B cell (primary cell): ENCODE results near the gene BNC2. TPM values are rescaled to one million over a fixed set of nuclear protein-coding genes. Genes with fewer than 3 reads are reported as not detected.

ENCODE experiments used
- ATAC-seq: fragments of 200-7000 bp; cut with Tn5 transposase; one replicate; pipeline ENCODE4 v1.10.0; 2021; ENCODE audit warnings: low read depth, mild to moderate bottlenecking, moderate number of reproducible peaks, moderate library complexity
- CTCF ChIA-PET: fragments of 350-600 bp; sonication (Branson Sonifier 250); formaldehyde crosslinking; loops from one replicate; lab custom pipeline; 2021; ENCODE audit warnings: antibody characterized with exemption, inconsistent platforms; lab: Charles Lee
- POLR2A ChIA-PET: fragments of 350-600 bp; sonication (Branson Sonifier 250); formaldehyde crosslinking; loops from one replicate; lab custom pipeline; 2021; ENCODE audit warnings: antibody characterized with exemption; lab: Charles Lee
- DNase-seq: peaks from one replicate; pipeline ENCODE4 v3.0.0; 2013
- H2AFZ ChIP-seq: 2 replicates; pipeline ENCODE4 v1.6.1; 2012; ENCODE audit warnings: mild to moderate bottlenecking, low read depth, low read length; ENCODE audit not compliant: insufficient read depth, poor library complexity, severe bottlenecking
- H3K27ac ChIP-seq, 2 donors: 1 replicate in 1 of 2; 2 replicates in 1 of 2; pipeline ENCODE4 v1.5.1; 2012 to 2013; ENCODE audit warnings: low read length in 2 of 2, mild to moderate bottlenecking in 2 of 2, moderate library complexity in 1 of 2
- H3K27me3 ChIP-seq, 4 experiments: fragments of 200-600 bp in 1 of 4; sonication (generic) in 1 of 4; replicated peaks in 1 of 4; 1 replicate in 2 of 4; 2 replicates in 2 of 4; pipeline versions ENCODE4 v1.6.1 to v1.7.0; 2013 to 2016; ENCODE audit warnings: low read length in 3 of 4, mild to moderate bottlenecking in 2 of 4, mixed read lengths in 1 of 4, moderate library complexity in 1 of 4; ENCODE audit not compliant: insufficient read depth in 4 of 4, control insufficient read depth in 3 of 4; ENCODE audit errors: control extremely low read depth in 1 of 4
- H3K36me3 ChIP-seq, 2 experiments: replicated peaks in 1 of 2; 1 replicate in 1 of 2; 2 replicates in 1 of 2; pipeline versions ENCODE4 v1.6.1 to v1.7.1; 2013; ENCODE audit warnings: low read length in 1 of 2; ENCODE audit not compliant: insufficient read depth in 2 of 2, control insufficient read depth in 1 of 2; ENCODE audit errors: control extremely low read depth in 1 of 2, extremely low read depth in 1 of 2
- H3K4me1 ChIP-seq, 2 donors: fragments of 200-600 bp in 1 of 2; sonication (generic) in 1 of 2; 1 replicate in 1 of 2; 2 replicates in 1 of 2; pipeline versions ENCODE4 v1.5.1 to v1.6.1; 2013 to 2017; ENCODE audit warnings: low read length in 2 of 2; ENCODE audit not compliant: control insufficient read depth in 2 of 2, insufficient read depth in 2 of 2
- H3K4me2 ChIP-seq: replicated peaks from 2 replicates; pipeline ENCODE3; 2012; ENCODE audit warnings: mild to moderate bottlenecking, low read depth, low read length; ENCODE audit not compliant: poor library complexity, severe bottlenecking
- H3K4me3 ChIP-seq, 5 experiments: fragments of 200-600 bp in 1 of 5; sonication (generic) in 1 of 5; 1 replicate in 3 of 5; 2 replicates in 2 of 5; pipeline versions ENCODE4 v1.5.1 to v1.7.0; 2011 to 2016; ENCODE audit warnings: low read length in 4 of 5, mild to moderate bottlenecking in 4 of 5, low read depth in 2 of 5, control low read depth in 1 of 5, moderate library complexity in 1 of 5; ENCODE audit not compliant: insufficient read depth in 1 of 5; ENCODE audit errors: control extremely low read depth in 1 of 5, extremely low read depth in 1 of 5
- H3K79me2 ChIP-seq: fragments of 200-600 bp; sonication (generic); one replicate; pipeline ENCODE4 v1.6.0; 2016; ENCODE audit warnings: low read length; ENCODE audit not compliant: control insufficient read depth, insufficient read depth
- H3K9ac ChIP-seq: fragments of 200-600 bp; sonication (generic); 2 replicates; pipeline ENCODE4 v1.6.1; 2017; ENCODE audit warnings: mild to moderate bottlenecking, low read length, moderate library complexity
- H3K9me3 ChIP-seq, 3 donors: one replicate each; pipeline versions ENCODE4 v1.6.1 to v1.7.1; 2013; ENCODE audit warnings: low read length in 2 of 3; ENCODE audit not compliant: control insufficient read depth in 2 of 3, insufficient read depth in 1 of 3; ENCODE audit errors: control extremely low read depth in 1 of 3
- H4K20me1 ChIP-seq: 2 replicates; pipeline ENCODE4 v1.6.0; 2012; ENCODE audit warnings: mild to moderate bottlenecking, low read length; ENCODE audit not compliant: insufficient read depth, control insufficient read depth, poor library complexity, severe bottlenecking
- H3K27ac Mint-ChIP-seq: one replicate; pipeline ENCODE4 v1.8.0; 2021; ENCODE audit warnings: mixed read lengths
- H3K27me3 Mint-ChIP-seq: one replicate; pipeline ENCODE4 v1.8.0; 2021; ENCODE audit warnings: mixed read lengths
- H3K4me1 Mint-ChIP-seq: one replicate; pipeline ENCODE4 v1.8.0; 2021; ENCODE audit warnings: mixed read lengths
- H3K4me3 Mint-ChIP-seq: one replicate; pipeline ENCODE4 v1.8.0; 2021; ENCODE audit warnings: mixed read lengths
- H3K9me3 Mint-ChIP-seq: one replicate; pipeline ENCODE4 v1.8.0; 2022; ENCODE audit warnings: mixed read lengths; ENCODE audit not compliant: insufficient read depth
- EZH2 ChIP-seq: IDR thresholded peaks from 2 replicates; pipeline ENCODE4 v1.6.1; 2012; ENCODE audit warnings: borderline replicate concordance, low read depth, mild to moderate bottlenecking, moderate library complexity, low read length; ENCODE audit not compliant: insufficient read depth, poor library complexity, severe bottlenecking
- WGBS: methylation state at CpG from one replicate; pipeline ENCODE4 v1.1.5; 2013; ENCODE audit warnings: missing lambda C conversion rate; ENCODE audit not compliant: insufficient coverage; 5-methylcytosine and 5-hydroxymethylcytosine counted together
- intact Hi-C: fragments of 100-400 bp; cut with micrococcal nuclease; formaldehyde crosslinking; loops from one replicate; pipeline ENCODE4 v1.10.0; 2022
- polyA plus RNA-seq: library from polyadenylated mRNA; depleted of rRNA; stranded (reverse); fragments of >200 nt; gene quantifications from 2 replicates; pipeline ENCODE4 v1.2.3, GENCODE V29; 2012
- total RNA-seq, 2 donors: library from RNA; stranded (reverse); fragments of 120-200 nt in 1 of 2; gene quantifications; 1 replicate in 1 of 2; 2 replicates in 1 of 2; pipeline versions ENCODE4 v1.2.3 to v1.2.4, GENCODE V29; 2013 to 2022
- TF ChIP-seq, protein P1 (sequence below): fragments of 200-600 bp; IDR thresholded peaks from one replicate; pipeline ENCODE4 v1.8.0; 2022; ENCODE audit warnings: antibody characterized with exemption, mild to moderate bottlenecking

The BNC2 gene
- total and polyA plus RNA-seq, 2 donors (not counting 1 experiment from before 2014, with no cell fraction given): 0.01 TPM; not detected in 1

DNA sequence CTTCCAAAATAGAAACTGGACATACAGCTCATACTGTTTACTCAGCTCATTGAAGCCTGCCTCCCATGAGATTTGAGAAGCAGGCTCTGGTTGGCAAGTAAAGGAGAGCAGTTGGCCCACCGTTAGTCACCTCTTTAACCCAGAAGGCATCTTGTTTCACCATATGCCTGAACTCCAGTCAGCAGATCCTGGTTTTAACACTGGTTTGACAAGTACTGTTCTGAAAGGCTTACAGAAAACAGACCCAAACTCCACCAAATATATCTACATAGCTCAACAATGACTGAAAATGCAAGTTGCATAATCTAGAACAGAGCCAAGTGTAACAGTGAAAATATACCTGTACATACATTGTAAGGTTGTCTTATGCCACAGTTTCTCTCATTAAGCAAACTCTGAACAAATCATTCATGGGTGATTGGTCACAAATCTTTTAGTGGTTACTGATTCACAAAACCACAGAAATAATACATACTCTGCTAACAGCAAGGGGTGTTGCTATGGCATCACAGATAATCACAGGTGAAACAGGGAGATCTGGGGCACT, 198.8 kb downstream of the BNC2 start:
- no peak overlapping the region for H3K4me3 ChIP-seq
- Mint-ChIP-seq H3K4me1 (no peaks in the 10 kb centered on the region), H3K27me3 (no peaks in the 10 kb centered on the region), H3K4me3 (no peak overlapping the region), H3K9me3 (no peaks in the 10 kb centered on the region), H3K27ac (no peak overlapping the region)
- H3K27me3 ChIP-seq: no peaks in the 10 kb centered on the region
- no peak overlapping the region for H3K4me2 ChIP-seq
- no peaks in the 10 kb centered on the region for H3K4me1 ChIP-seq
- intact Hi-C loops: no loop called here
- no peak overlapping the region for H3K9ac ChIP-seq
- WGBS: 43% methylated on average over 1 of the region's 1 CpG
- ChIA-PET CTCF (no interaction called here), POLR2A (no interaction called here)
- H3K36me3 ChIP-seq: no peaks in the 10 kb centered on the region
- TF ChIP-seq EZH2: no peak
- TF ChIP-seq, protein P1, sequence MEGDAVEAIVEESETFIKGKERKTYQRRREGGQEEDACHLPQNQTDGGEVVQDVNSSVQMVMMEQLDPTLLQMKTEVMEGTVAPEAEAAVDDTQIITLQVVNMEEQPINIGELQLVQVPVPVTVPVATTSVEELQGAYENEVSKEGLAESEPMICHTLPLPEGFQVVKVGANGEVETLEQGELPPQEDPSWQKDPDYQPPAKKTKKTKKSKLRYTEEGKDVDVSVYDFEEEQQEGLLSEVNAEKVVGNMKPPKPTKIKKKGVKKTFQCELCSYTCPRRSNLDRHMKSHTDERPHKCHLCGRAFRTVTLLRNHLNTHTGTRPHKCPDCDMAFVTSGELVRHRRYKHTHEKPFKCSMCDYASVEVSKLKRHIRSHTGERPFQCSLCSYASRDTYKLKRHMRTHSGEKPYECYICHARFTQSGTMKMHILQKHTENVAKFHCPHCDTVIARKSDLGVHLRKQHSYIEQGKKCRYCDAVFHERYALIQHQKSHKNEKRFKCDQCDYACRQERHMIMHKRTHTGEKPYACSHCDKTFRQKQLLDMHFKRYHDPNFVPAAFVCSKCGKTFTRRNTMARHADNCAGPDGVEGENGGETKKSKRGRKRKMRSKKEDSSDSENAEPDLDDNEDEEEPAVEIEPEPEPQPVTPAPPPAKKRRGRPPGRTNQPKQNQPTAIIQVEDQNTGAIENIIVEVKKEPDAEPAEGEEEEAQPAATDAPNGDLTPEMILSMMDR: no peak
- H3K9me3 ChIP-seq: no peaks in the 10 kb centered on the region
- DNase-seq (no peak), ATAC-seq (no peak)
- no peak overlapping the region for H2AFZ ChIP-seq
- no peaks in the 10 kb centered on the region for H4K20me1 ChIP-seq
- H3K27ac ChIP-seq: no peak overlapping the region
- H3K79me2 ChIP-seq: no peaks in the 10 kb centered on the region

DNA sequence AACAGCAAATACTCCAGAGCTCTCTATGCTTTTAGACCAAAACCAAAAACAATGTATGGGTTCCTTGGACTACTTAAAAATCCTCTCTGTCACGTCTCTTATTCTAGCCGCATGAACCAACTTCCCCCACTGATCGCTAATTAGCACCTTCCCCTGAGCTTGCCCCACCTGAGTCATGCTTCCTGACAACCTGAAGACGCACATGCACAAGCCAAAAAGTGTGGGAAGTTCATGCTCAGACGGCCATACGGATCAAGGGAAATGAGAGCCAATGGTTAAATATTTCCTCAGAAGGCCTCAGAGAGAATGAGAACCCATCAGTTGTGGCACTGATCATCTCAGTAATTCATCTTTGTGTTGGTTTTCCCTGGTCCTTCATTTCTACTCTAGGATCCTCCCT, 199.7 kb downstream of the BNC2 start:
- H3K9me3 ChIP-seq: no peaks in the 10 kb centered on the region
- Mint-ChIP-seq H3K27ac (no peak overlapping the region), H3K4me1 (no peaks in the 10 kb centered on the region), H3K27me3 (no peaks in the 10 kb centered on the region), H3K9me3 (no peaks in the 10 kb centered on the region), H3K4me3 (no peak overlapping the region)
- H2AFZ ChIP-seq: no peak overlapping the region
- H3K4me3 ChIP-seq: no peak overlapping the region
- no peaks in the 10 kb centered on the region for H4K20me1 ChIP-seq
- POLR2A ChIA-PET: no interaction called here
- TF ChIP-seq, protein P1: no peak
- no peak for TF ChIP-seq EZH2
- no peak overlapping the region for H3K9ac ChIP-seq
- 85% methylated on average over 6 of the region's 6 CpGs for WGBS
- DNase-seq: no peak
- no peak for ATAC-seq
- CTCF ChIA-PET: no interaction called here
- no peaks in the 10 kb centered on the region for H3K4me1 ChIP-seq
- no peaks in the 10 kb centered on the region for H3K79me2 ChIP-seq
- H3K36me3 ChIP-seq: no peaks in the 10 kb centered on the region
- intact Hi-C loops: no loop called here
- no peak overlapping the region for H3K4me2 ChIP-seq
- H3K27ac ChIP-seq: no peak overlapping the region
- no peaks in the 10 kb centered on the region for H3K27me3 ChIP-seq
